HG02852 (cell line): ENCODE results near the gene CBFA2T2.
"Not testable (repeated sequence)": the region's sequence is repeated elsewhere in the genome, so short reads cannot be mapped to it uniquely, and the experiment has no call there.

Experiments
- ATAC-seq: cut with Tn5 transposase; IDR thresholded peaks from one replicate; pipeline ENCODE4 v1.9.1; 2021; ENCODE audit warnings: mild to moderate bottlenecking, moderate library complexity; ENCODE audit not compliant: unreplicated experiment

Gene CBFA2T2

DNA sequence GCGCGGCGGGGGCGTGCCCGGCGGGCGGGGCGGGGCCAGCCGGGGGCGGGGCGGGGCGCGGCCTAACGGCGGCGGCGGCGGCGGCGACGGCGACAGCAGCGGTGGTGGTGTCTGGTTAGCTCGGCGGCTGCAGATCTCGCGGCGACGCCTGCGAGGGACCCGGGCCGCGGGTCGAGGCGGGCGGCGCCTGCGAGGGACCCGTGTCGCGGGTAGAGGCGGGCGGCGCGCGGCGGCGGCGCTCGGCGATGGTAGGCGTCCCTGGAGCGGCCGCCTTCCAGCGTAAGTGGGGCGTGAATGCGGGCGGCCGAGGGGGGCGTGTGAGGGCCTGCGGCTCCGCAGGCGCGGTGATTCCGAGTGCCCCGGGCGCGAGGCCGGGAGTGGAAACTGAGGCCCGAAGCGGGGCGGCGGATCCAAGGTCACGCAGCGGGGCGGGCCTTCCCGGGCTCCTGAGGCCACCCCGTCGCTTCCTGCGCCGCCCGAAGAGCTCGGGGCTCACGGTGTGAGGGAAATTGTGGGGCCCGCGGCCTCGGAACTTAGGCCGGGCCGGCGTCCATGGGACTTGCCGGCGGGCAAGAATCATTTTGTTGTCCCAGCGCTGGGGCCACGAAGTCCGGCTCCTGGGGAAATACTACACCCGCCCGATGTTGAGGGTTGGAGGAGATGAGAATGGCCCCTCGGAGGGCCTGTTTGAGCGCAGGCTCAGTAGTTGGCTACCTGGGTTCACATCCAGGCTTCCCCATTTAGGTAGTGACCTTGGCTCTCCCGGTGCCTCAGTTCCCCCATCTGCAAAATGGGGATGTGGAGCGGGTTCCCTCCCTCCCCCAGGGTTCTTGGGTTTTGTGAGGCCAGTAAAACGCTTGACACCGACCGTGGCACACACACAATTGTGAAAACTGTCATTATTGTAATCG is at the start of gene CBFA2T2:
TSS of gene CBFA2T2 (plus strand) at position 74 of the 911 bp plus-strand sequence. CDS start at position 246, 172 bp downstream.
- ATAC-seq: peak; percentile 47

DNA sequence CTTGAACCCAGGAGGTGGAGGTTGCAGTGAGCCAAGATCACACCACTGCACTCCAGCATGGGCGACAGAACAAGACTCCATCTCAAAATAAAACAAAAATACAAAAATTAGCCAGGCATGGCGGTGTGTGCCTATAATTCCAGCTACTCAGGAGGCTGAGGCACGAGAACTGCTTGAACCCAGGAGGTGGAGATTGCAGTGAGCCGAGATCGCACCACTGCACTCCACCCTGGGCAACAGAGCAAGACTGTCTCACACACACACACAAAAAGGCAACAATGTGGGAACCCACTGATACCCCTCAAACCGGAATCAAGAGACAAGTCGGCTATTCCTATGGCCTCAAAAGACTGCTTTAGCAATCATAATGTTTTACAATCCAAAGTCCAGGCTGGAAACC is 49.3 kb upstream of the CBFA2T2 start:
- ATAC-seq: not testable (repeated sequence)

DNA sequence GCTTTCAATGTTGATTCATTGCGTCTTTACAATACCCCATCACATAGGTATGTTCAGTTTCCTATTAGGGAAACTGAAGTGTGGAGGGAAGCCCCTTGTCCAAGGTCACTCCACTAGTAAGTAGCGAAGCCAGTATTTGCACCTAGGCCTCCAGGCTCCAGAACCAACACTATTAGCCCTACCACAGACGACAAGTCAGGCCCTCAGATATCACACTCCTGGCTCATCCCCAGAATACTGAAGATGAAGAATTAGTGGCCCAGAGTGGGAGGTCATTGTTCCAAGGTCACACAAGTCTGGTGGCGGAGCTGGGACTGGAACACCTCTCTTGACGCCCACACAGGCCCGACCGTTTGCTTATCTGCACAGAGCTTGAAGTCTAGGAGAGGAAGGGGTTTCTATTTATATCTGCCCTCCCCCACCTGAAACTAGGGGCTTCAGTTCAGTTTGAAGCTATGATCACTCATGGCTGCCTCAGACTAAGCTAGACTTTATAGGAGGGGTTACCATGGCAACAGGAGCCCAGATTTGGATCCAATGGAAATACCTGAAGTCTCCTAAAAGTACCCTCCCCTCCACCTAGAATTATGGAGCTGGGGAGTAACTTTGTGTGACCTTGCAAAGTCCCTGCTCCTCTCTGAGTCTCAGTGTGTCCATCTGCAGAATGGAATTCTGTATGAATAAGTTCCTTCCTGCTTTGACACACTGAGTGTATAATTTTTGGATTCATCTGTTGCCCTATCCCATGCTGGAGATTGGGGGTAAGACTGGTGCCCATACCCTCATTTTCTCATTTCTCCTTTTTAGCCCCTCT is 48.5 kb upstream of the CBFA2T2 start:
- no peak for ATAC-seq

DNA sequence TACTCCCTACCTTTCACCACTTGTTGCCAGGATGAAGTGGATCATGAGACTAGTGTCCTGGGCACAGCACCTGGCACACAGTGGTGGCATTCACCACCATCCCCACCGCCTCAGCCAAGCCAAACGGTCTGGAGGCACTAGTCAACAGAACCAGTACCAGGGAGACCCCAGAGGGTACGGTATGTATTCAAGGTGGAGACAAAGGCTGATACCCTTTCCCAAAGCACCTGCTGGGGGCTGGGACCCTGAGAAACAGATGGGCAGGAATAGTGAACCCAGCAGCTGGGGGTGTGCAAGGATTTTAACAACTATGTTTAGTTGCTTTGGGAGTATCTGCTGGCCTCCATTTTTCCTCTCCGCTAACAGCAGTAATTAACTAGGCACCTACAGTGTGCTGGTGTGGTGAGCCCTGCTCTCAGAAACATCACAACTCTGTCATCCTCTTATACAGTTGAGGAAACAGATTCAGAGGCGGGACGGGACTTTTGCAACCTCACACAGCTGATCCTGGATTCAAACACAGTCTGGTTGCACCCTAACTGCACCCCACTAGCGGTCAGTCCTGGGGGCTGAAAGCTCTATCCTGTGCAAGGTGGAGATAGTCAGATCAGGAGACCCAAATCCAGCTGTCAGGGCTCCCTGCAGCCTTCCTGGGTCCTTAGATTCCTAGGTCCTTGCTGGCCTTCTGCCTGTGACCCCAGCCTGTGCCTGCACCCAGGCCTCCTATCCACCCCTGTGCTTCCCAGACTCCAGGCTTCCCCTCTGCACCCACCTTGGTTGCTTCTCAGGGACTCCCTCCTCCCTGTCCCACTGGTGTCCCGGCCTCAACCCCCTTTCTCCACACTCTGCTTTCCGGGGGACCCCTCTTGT is 47.5 kb upstream of the CBFA2T2 start:
- no peak for ATAC-seq

DNA sequence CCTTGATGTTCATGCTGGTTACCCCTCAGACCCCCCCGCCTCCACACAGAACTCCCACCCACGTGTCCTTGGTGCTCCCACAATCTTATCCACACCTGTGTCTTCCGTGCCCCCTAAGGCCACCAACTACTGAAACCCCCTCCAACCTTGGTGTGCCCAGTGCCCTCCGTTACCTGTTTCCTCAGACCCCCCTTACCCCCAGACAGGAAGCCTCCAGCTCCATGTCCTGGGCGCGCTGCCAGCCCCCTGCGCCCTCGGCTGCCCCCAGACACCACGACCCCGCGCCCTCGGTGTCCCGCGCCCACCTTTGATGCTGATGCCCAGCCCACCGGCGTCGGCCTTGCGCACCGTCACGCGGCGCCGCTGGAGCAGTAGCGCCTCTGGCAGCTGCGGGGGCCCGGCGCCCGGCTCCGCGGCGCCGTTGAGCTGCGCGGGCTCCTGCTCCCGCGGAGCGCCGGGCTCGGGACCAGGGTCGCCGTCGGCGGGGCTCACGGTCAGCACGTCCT is 46.8 kb upstream of the CBFA2T2 start:
- ATAC-seq: peak; percentile 17

DNA sequence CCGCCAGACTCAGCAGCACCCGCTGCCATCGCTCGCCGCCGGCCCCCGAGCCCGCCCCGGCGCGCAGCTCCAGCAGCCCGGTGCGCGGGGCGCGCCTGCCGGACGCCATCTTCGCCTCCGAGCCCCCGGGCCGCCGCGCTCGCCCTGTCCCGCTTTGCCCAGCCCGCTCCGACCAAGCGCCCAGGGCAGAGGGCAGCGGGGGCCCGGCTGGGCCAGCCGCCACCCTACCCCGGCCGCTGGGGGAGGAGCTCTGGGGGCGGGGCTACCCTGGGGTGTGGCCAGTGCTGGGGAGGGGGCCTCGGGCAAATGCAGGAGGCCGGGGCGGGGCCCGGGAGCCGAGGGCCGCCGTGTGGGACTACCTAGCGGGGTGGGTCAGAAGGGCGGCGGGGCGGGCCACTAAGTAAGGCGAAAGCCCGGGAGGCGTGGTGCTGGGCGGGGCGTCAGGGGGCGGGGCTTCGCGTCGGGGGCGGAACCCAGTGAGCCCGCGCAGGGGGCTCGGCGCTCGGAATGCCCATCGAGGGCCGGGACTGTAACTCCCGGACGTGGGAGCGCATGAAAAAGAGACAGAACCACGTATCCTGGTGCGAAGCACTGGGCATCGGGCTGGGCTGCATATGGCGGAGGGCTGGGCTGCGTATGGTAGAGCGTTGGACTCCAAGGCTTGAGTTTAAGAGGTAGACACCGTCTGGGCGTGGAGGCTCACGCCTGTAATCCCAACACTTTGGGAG is 46.2 kb upstream of the CBFA2T2 start, which contains the start of gene SNTA1:
TSS of gene SNTA1 (minus strand) at position 252 of the 728 bp plus-strand sequence. CDS start at position 109, 143 bp downstream.
- ATAC-seq: peak; percentile 77

DNA sequence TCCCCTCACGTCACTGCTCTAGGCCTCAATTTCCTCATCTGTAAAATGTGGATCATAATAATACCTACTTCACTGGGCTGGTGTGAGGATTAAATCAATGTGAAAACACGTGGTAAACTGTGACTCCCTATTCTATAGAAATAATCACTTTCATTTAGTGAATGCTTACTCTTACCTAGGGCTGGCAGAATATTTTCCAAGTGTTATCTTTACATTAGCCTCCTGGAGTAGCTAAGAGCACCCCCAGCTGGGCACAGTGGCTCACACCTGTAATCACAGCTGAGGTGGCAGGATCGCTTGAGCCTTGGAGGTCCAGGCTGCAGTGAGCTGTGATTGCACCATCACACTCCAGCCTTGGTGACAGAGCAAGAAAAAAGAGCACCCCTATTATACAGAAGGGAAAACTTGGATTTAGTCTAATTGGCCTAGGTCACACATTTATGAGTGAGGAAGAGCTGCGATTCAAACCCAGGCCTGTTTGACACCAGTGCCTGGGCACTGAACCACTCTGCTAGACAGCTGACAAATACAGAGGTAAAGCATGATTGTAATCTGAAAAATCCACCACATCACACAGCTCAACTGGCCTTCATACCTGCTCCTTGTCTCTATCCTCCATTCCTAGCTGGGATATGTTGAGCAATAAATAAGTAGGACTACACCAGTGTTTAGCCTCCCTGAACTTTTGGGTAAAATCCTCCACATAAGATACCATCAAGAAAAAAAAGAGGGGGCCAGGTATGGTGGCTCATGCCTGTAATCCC is 44.9 kb upstream of the CBFA2T2 start:
- no peak for ATAC-seq

DNA sequence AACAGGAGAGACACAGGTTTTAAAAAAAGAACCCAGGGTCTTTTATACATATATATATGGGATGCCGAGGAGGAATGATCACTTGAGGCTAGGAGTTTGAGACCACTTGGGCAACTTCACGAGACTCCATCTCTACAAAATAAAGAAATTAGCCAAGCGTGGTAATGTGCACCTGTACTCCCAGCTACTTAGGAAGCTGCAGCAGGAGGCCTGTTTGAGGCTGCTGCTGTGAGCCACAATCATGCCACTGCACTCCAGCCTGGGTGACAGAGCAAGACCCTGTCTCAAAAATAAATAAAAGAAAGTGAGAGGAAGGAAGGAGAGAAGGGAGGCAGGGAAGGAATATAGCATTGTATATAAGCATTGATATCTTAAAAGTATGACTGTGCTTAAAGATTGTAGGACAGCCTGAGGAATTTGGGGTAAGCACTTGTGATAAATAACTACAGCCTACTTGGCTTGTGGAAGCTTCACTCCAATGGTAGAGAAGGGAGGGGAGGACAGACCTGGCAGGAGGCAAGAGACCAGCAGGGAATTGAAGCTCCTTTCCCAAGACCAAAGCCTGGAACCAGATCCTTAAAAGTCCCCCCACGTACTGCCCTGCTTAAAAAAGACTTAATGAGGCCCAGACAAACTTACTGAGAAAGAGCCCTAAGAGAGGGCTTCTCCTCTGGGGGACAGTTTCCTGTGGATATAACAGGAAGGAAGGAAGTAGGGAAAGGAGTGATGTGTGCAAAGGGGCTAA is 43.8 kb upstream of the CBFA2T2 start:
- ATAC-seq: no peak

DNA sequence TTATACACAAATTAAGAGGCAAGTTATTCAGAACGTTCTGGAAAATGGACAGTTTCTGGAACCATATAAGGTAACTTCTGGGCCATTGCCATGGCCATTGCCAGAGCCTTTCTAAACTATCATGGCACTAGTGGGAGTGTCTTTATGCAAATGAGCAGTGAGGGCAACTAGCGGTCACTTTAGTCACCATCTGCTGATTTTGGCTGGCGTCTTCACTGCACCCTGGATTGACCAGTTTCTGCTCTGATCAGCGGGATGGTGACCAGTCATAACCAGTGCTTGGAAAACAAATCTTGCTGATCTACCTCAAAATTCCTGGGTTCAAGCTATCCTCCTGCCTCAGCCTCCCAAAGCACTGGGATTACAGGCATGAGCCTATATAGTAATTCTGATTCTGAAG is 39.0 kb upstream of the CBFA2T2 start:
- ATAC-seq: no peak

DNA sequence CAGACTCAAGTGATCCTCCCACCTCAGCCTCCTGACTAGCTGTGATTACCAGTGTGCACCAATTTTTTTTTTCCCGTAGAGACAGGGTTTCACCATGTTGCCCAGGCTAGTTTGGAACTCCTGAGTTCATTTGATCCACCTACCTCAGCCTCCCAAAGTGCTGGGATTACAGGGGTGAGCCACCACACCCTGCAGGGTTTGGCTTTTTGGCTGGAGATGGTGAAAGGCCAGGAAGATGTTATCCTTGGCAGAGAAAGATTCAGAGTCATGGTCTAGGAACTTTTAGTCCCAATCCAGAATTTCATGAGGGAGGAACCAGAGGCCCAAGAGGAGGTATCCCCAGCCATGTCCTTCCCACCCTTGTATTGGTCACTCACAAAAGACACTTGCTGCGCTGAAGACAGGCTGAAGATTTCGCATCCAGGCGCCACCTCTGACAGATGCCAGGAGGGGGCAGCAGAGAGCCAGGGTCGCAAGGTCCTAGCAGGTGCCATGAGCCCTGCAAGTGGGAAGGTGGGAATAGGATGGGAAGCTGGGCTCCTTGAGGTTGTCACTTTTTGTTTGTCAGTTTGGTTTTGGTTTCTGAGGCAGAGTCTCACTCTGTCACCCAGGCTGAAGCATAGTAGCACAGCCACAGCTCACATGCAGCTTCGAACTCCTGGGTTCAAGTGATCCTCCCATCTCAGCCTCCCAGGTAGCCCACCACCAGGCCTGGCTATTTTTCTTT is 32.8 kb upstream of the CBFA2T2 start:
- peak; percentile 61 for ATAC-seq

DNA sequence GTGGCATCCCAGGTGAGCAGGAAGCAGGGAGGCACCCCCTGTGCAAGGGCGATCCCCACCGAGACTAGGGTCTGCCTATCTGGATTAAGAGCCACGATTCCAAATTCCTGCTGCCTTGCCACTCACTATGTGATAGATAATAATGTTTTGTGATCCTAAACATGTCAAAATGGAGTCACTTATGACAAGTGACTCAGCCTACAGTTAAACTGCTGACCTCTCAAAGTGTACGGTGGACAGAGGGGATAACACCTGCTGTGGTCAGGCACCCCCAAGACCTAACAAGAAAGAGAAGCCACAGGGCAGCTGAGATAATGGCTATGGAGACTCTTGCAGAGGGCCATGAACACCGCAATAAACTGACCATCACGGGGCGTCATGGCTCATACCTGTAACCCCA is 30.3 kb upstream of the CBFA2T2 start:
- ATAC-seq: no peak

DNA sequence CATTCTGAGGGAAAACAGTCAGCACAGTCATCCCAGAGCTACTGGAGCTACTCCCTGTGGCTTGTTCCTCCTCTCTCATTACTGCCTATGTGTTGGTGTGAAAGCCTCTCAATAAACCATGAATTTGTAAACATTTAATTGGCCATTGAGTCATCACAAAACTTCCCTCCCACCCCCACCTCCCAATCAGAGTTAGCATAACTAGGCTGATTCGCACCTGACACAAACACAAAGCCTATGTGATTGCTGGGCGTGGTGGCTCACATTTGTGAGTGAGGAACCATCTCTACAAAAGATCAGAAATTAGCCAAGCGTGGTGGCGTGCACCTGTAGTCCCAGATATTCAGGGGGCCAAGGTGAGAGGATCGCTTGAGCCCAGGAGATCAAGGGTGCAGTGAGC is 29.2 kb upstream of the CBFA2T2 start:
- ATAC-seq: no peak

DNA sequence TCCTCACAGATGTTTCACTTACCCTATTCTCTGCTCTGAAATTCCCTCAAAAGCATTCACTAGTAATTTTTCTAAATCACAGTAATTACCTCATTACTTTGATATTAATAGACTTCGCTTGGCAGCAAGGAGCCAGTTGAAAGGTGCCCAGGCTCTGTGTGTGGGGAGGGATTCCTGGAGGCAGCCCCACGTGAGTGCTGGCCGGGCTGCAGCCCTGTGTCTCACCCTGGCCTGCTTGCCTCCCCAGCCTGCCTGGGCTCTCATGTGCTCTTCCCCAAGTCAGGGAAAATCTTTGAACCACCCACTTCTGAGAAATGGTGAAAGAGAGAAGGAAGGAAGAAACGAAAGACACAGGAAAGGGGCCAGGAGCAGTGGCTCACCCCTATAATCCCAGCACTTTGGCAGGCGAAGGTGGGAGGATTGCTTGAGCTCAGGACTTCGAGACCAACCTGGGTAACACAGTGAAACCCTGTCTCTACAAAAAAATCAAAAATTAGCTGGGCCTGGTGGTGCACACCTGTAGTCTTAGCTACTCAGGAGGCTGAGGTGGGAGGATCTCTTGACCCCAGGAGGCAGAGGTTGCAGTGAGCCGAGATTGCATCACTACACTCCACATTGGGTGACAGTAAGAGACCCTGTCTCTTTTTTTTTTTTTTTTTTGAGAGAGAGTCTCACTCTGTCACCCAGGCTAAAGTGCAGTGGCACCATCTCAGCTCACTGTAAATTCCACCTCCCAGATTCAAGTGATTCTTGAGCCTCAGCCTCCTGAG is 26.4 kb upstream of the CBFA2T2 start:
- ATAC-seq: no peak

DNA sequence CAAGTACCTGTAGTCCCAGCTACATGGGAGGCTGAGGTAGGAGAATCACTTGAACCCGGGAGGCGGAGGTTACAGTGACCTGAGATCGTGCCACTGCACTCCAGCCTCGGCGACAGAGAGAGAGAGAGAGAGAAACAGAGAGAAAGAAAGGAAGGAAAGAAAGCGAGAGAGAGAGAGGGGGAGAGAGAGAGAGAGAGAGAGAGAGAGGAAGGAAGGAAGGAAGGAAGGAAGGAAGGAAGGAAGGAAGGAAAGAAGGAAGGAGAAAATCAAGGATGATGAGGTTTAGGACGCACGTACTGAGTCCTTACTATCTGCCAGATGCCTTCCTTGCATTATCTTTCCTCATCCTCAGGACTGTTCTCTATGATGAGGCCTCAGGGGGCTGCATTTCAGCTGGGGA is 25.1 kb upstream of the CBFA2T2 start:
- not testable (repeated sequence) for ATAC-seq

DNA sequence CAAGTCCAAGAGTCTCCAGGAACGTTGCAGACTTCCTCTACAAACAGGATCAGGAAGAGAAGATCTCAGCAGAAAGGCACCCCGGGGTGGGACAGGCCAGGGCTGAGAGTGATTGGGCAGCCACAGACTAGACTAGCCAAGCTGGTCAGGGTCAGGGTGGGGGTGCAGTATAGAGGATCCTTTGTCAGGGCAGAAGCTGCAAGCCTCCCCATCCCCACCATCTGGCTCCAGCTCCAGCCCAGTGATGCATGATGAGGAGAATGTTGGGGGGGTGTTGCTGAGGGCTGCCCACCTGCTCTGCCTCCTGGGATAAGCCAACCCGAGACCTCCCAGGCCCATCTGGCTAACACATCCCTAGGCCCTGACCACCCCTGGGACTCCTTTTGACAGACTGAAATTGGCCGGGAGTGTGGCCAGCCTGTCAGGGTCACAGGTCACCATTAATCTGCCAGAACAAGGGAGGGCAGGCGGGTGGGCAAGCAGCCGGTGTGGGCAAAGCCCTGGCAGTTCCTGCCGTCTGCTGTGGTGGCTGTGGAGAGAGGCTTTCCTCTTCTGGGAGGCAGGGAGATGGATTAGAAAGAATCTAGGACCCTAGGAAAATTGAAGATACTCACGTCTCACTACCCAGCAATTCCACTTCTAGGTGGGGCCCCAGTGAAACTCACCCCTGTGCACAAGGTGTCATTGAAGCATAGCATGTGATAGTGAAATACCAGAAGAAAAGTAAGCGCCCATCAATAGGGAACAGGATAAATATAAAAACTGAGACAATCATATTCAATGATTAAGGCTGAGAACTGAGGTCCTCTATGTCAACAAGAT is 24.2 kb upstream of the CBFA2T2 start:
- no peak for ATAC-seq

DNA sequence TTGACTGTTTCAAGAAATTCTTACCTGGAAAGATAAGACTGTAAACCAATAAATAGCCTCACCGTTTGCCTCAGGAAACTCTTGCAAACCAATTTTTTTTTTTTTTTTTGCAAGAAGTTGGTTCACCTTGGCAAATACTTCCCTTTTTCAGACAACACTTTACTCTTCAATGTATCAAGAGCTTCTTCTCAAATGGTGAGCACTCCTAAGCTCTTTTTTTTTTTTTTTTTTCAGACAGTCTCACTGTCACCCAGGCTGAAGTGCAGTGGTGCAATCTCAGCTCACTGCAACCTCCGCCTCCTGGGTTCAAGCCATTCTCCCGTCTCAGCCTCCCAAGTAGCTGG is 23.6 kb upstream of the CBFA2T2 start:
- no peak for ATAC-seq
